Heart left ventricle (tissue), 16 donors: ENCODE data around the gene SELENOM. TPM values are rescaled to one million over a fixed set of nuclear protein-coding genes. Genes with fewer than 3 reads are reported as not detected.

Experiments used
- ATAC-seq, 4 donors: fragments of 200-7000 bp; cut with Tn5 transposase; one replicate each; pipeline ENCODE4 v1.9.1; 2020 to 2022; ENCODE audit warnings: moderate library complexity in 4 of 4, mild to moderate bottlenecking in 3 of 4, moderate number of reproducible peaks in 1 of 4
- DNase-seq, 5 donors: peaks; one replicate each; pipeline ENCODE4 v3.0.0-alpha.2; 2020
- H3K27ac ChIP-seq, 12 donors: fragments of 200-600 bp; sonication (generic) in 4 of 12; one replicate each; pipeline versions ENCODE4 v1.5.0 to v1.8.0; 2016 to 2022; ENCODE audit warnings: mild to moderate bottlenecking in 2 of 12
- H3K27me3 ChIP-seq, 9 donors: fragments of 200-600 bp; sonication (generic) in 2 of 9; one replicate each; pipeline versions ENCODE4 v1.5.1 to v1.8.0; 2016 to 2022; ENCODE audit warnings: mild to moderate bottlenecking in 3 of 9
- H3K36me3 ChIP-seq, 9 donors: fragments of 200-600 bp; sonication (generic) in 2 of 9; one replicate each; pipeline versions ENCODE4 v1.5.0 to v1.8.0; 2018 to 2022; ENCODE audit warnings: mild to moderate bottlenecking in 2 of 9
- H3K4me1 ChIP-seq, 12 donors: fragments of 200-600 bp; sonication (generic) in 4 of 12; one replicate each; pipeline versions ENCODE4 v1.5.0 to v1.8.0; 2016 to 2022; ENCODE audit warnings: mild to moderate bottlenecking in 3 of 12
- H3K4me3 ChIP-seq, 12 donors: fragments of 200-600 bp; sonication (generic) in 4 of 12; one replicate each; pipeline versions ENCODE4 v1.5.0 to v1.8.0; 2017 to 2022; ENCODE audit warnings: mild to moderate bottlenecking in 9 of 12, moderate library complexity in 4 of 12
- H3K9me3 ChIP-seq, 12 donors: fragments of 200-600 bp; sonication (generic) in 4 of 12; one replicate each; pipeline versions ENCODE4 v1.5.0 to v1.8.0; 2016 to 2022; ENCODE audit warnings: mild to moderate bottlenecking in 1 of 12
- CTCF ChIP-seq, 12 donors: fragments of 200-600 bp; sonication (generic) in 4 of 12; IDR thresholded peaks; one replicate each; pipeline versions ENCODE4 v1.5.0 to v1.8.0; 2018 to 2022; ENCODE audit warnings: antibody characterized with exemption in 12 of 12, mild to moderate bottlenecking in 5 of 12
- POLR2A ChIP-seq, 2 donors: fragments of 450-650 bp; IDR thresholded peaks; one replicate each; pipeline ENCODE4 v1.6.1; 2017; ENCODE audit warnings: antibody characterized with exemption in 2 of 2, mild to moderate bottlenecking in 2 of 2, moderate library complexity in 2 of 2
- WGBS, 4 donors: extraction: QIAGEN DNeasy Blood & Tissue Kit in 2 of 4; methylation state at CpG; one replicate each; pipeline versions ENCODE4 v1.1.5 to v1.1.7; 2013 to 2018; 5-methylcytosine and 5-hydroxymethylcytosine counted together
- intact Hi-C, 10 donors: fragments of 100-400 bp; cut with DNase I; formaldehyde crosslinking; loops; one replicate each; pipeline versions ENCODE4 v1.11.1 to v1.14.2; 2022
- polyA plus RNA-seq, 2 donors: library from polyadenylated mRNA; stranded (reverse); fragments of 200-250 nt; gene quantifications; one replicate each; pipeline ENCODE4 v1.2.3, GENCODE V29; 2013
- total RNA-seq, 9 donors: library from RNA; depleted of rRNA in 2 of 9; stranded (reverse); fragments of >200 nt in 2 of 9; fragmentation: NEBNext Ultra II Directional in 3 of 9; extraction: Animal tissue kit (Norgen Biotek cat#: 25700) in 3 of 9; gene quantifications; one replicate each; pipeline versions ENCODE4 v1.1.0 to v1.2.4, GENCODE V29; 2016 to 2023
- donor health status: ischemic (EF 13 %, LVEDD 7.1; RV severe dilation, severe dysfunction).
- donor health status: healthy with polysubstance abuse.
- donor health status: DM: no; HTN: yes; CAD: no.
- donor health status: DM: no; HTN: no; CAD: no.
- donor health status: ischemic (EF 25% LVEDD 6.9; RV normal size, moderate dysfunction).
- donor health status: ischemic (EF 25% LVEDD 5.7; RV mildly dilated, moderate dysfunction).
- donor health status: healthy.
- donor health status: DM: yes; HTN: yes; CAD: no.
- donor health status: ischemic (EF 35%, LVEDD 5.7; RV mildly dilated, moderate dysfunction).
- donor health status: nonischemic (EF 11% LVEDD 7.7; RV severe dilation, severe dysfunction).
- donor health status: DM: yes; HTN: yes; CAD: no.
- donor health status: PGD.
- donor health status: ischemic (EF 29% LVEDD 5.4; RV normal size, mild dysfunction).
- donor health status: nonischemic (EF 23%, LVEDD 6.1; RV moderate dilation, normal function).

SELENOM gene
- total and polyA plus RNA-seq, 11 donors, result 35.0 to 183 (median 55.0) TPM

- peak overlapping the region; percentile 44 to 85 (median 72) for H3K27ac ChIP-seq
- H3K27me3 ChIP-seq, result no peaks in the 10 kb centered on the region
- H3K36me3 ChIP-seq, result no peaks in the 10 kb centered on the region
- intact Hi-C loops, result no loop called here
- TF ChIP-seq POLR2A (IDR thresholded peaks at IDR 0.05) (no peak), CTCF (IDR thresholded peaks at IDR 0.05) (no peak)
- H3K4me3 ChIP-seq, result no peak overlapping the region
- 32 to 40% (median 34%) methylated on average over 13 of the region's 13 CpGs for WGBS, 4 donors
- peaks cover 0 to 36% (median 16%) of the 10 kb centered on the region in 12 donors for H3K4me1 ChIP-seq
- H3K9me3 ChIP-seq, result no peaks in the 10 kb centered on the region
- DNase-seq (peak; percentile 76 to 92 (median 88)), ATAC-seq (peak; percentile 77 to 97 (median 92))
These were observed 51.7 kb downstream of the SELENOM start for GRCh38 chr22:31055635-31056159.

- intact Hi-C loops, result no loop called here
- peaks cover 0 to 41% (median 19%) of the 10 kb centered on the region in 12 donors for H3K4me1 ChIP-seq
- WGBS, 4 donors, result 65 to 79% (median 69%) methylated on average over 5 of the region's 5 CpGs
These were observed 52.2 kb downstream of the SELENOM start for GRCh38 chr22:31055117-31055634.

More at GRCh38 chr22:31055117-31055634, 52.2 kb downstream of the SELENOM start:
- no peaks in the 10 kb centered on the region for H3K36me3 ChIP-seq
- TF ChIP-seq CTCF (IDR thresholded peaks at IDR 0.05), result no peak
- no peak for TF ChIP-seq POLR2A (IDR thresholded peaks at IDR 0.05)
- no peaks in the 10 kb centered on the region for H3K27me3 ChIP-seq
- no peak overlapping the region for H3K4me3 ChIP-seq
- ATAC-seq, result peak in 1 of 4 donors; percentile 46
- H3K27ac ChIP-seq, result peak overlapping the region; percentile 44 to 85 (median 72)
- no peaks in the 10 kb centered on the region for H3K9me3 ChIP-seq
- no peak for DNase-seq

Other genes with a start within 250 kb of the SELENOM start
- 10 to 100 TPM; 12.0 to 24.4 (median 18.4) TPM for gene MORC2, start 138.8 kb downstream of the SELENOM start, total RNA-seq
- 10 to 100 TPM; 17.0 to 17.8 TPM for gene MORC2, start 138.8 kb downstream of the SELENOM start, polyA plus RNA-seq
- gene TUG1, start 138.3 kb downstream of the SELENOM start, total RNA-seq, result 10 to 100 TPM; 32.8 to 48.9 (median 43.3) TPM
- gene TUG1, start 138.3 kb downstream of the SELENOM start, polyA plus RNA-seq, result 10 to 100 TPM; 19.5 to 26.2 TPM
- 100 to 1,000 TPM; 114 to 270 (median 167) TPM for gene SMTN, start 26.2 kb downstream of the SELENOM start, total RNA-seq
- gene SMTN, start 26.2 kb downstream of the SELENOM start, polyA plus RNA-seq, result 100 to 1,000 TPM in 1 of 2 donors, 10 to 100 TPM in 1; 55.5 to 257 TPM
- 10 to 100 TPM in 8 of 9 donors, 1 to 10 TPM in 1; 8.4 to 23.1 (median 21.6) TPM for gene INPP5J, start 15.4 kb upstream of the SELENOM start, total RNA-seq
- gene INPP5J, start 15.4 kb upstream of the SELENOM start, polyA plus RNA-seq, result 10 to 100 TPM in 1 of 2 donors, 1 to 10 TPM in 1; 9.7 to 12.9 TPM
- not detected for gene PLA2G3, start 32.9 kb upstream of the SELENOM start, total RNA-seq
- gene PLA2G3, start 32.9 kb upstream of the SELENOM start, polyA plus RNA-seq, result not detected
- 10 to 100 TPM; 20.0 to 26.6 (median 23.1) TPM for gene RNF185, start 52.6 kb upstream of the SELENOM start, total RNA-seq
- gene RNF185, start 52.6 kb upstream of the SELENOM start, polyA plus RNA-seq, result 10 to 100 TPM; 11.4 to 31.5 TPM
- gene LIMK2, start 104.7 kb upstream of the SELENOM start, total RNA-seq, result 10 to 100 TPM in 4 of 9 donors, 1 to 10 TPM in 5; 7.1 to 33.3 (median 9.4) TPM
- gene LIMK2, start 104.7 kb upstream of the SELENOM start, polyA plus RNA-seq, result 10 to 100 TPM in 1 of 2 donors, 1 to 10 TPM in 1; 7.0 to 10.9 TPM
- gene PIK3IP1, start 184.9 kb upstream of the SELENOM start, total RNA-seq, result 10 to 100 TPM in 7 of 9 donors, 1 to 10 TPM in 2; 3.8 to 40.7 (median 27.8) TPM
- 1 to 10 TPM; 4.0 to 7.8 TPM for gene PIK3IP1, start 184.9 kb upstream of the SELENOM start, polyA plus RNA-seq
- gene PATZ1, start 238.8 kb upstream of the SELENOM start, total RNA-seq, result 10 to 100 TPM in 7 of 9 donors, 1 to 10 TPM in 2; 8.1 to 20.1 (median 12.9) TPM
- gene PATZ1, start 238.8 kb upstream of the SELENOM start, polyA plus RNA-seq, result 1 to 10 TPM; 7.7 to 8.4 TPM